Type B pancreatic cell (in vitro differentiated cells): ENCODE results near the gene B3GAT3. TPM values are rescaled to one million over a fixed set of nuclear protein-coding genes. Genes with fewer than 3 reads are reported as not detected.
"Not testable (repeated sequence)": the region's sequence is repeated elsewhere in the genome, so short reads cannot be mapped to it uniquely, and the experiment has no call there.

Experiments used
- DNase-seq: peaks from one replicate; pipeline ENCODE4 v3.0.0; 2021; ENCODE audit warnings: mixed read lengths; ENCODE audit not compliant: unreplicated experiment; ENCODE audit errors: extremely low spot score
- H3K27ac Mint-ChIP-seq: 2 replicates; pipeline ENCODE4 v1.8.0; 2021; ENCODE audit warnings: mild to moderate bottlenecking, mixed read lengths
- H3K27me3 Mint-ChIP-seq: 2 replicates; pipeline ENCODE4 v1.8.0; 2021; ENCODE audit warnings: mixed read lengths
- H3K36me3 Mint-ChIP-seq: 2 replicates; pipeline ENCODE4 v1.8.0; 2021; ENCODE audit warnings: mixed read lengths
- H3K4me1 Mint-ChIP-seq: one replicate; pipeline ENCODE4 v1.8.0; 2021; ENCODE audit warnings: mixed read lengths; ENCODE audit not compliant: unreplicated experiment
- H3K4me3 Mint-ChIP-seq: 2 replicates; pipeline ENCODE4 v1.8.0; 2021; ENCODE audit warnings: mild to moderate bottlenecking, mixed read lengths
- H3K9me3 Mint-ChIP-seq: 2 replicates; pipeline ENCODE4 v1.8.0; 2021; ENCODE audit warnings: mixed read lengths
- CTCF ChIP-seq: fragments of 200-600 bp; sonication (generic); conservative IDR thresholded peaks from 2 replicates; pipeline ENCODE4 v1.5.0; 2021; ENCODE audit warnings: antibody characterized with exemption, mild to moderate bottlenecking
- total RNA-seq: library from RNA; stranded (reverse); gene quantifications from 2 replicates; pipeline ENCODE4 v1.2.1, GENCODE V29; 2021; ENCODE audit warnings: low replicate concordance

Gene B3GAT3
- total RNA-seq, 1 donor from 2014 or later, result 50.0 TPM

DNA sequence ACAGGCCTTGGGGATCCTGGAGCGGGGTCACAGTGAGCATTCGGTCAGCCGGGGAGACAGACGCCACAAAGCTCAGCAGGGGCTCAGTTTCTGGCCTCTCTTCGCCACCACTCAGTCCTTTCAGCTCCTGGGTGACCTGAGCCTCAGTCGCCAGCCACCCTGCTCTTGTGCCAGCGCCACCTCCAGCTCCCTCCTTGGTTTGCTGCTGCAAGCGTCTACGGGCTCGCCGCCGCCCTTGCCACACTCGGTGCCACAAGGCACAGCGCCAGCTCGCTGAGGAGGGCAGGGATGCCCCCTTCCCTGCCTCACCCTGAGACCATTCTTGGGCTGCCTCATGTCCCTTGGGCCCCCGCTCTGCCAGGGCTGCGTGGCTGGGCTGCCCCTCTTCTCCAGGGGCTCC, 46.6 kb downstream of the B3GAT3 start:
- peak overlapping the region; percentile 99 for H3K27ac Mint-ChIP-seq
- DNase-seq, result no peak
- H3K4me1 Mint-ChIP-seq, result peaks cover 31% of the 10 kb centered on the region
- no peaks in the 10 kb centered on the region for H3K9me3 Mint-ChIP-seq
- no peak for TF ChIP-seq CTCF
- H3K36me3 Mint-ChIP-seq, result peaks cover 32% of the 10 kb centered on the region
- H3K27me3 Mint-ChIP-seq, result no peaks in the 10 kb centered on the region
- peak overlapping the region; percentile 98 for H3K4me3 Mint-ChIP-seq

- Mint-ChIP-seq H3K9me3 (no peaks in the 10 kb centered on the region), H3K4me1 (peaks cover 34% of the 10 kb centered on the region), H3K4me3 (peak overlapping the region; percentile 98), H3K27me3 (no peaks in the 10 kb centered on the region), H3K36me3 (peaks cover 36% of the 10 kb centered on the region), H3K27ac (peak overlapping the region; percentile 99)
- no peak for TF ChIP-seq CTCF
- DNase-seq, result no peak
Observed at GRCh38 chr11:62574363-62575071, 47.3 kb downstream of the B3GAT3 start.

- DNase-seq, result peak; percentile 98
- Mint-ChIP-seq H3K4me3 (peak within 1 kb of the TSS; percentile 98), H3K9me3 (no peaks in the 10 kb centered on the region), H3K36me3 (peaks cover 37% of the 10 kb centered on the region), H3K27ac (peak within 1 kb of the TSS; percentile 99), H3K4me1 (peaks cover 36% of the 10 kb centered on the region), H3K27me3 (no peaks in the 10 kb centered on the region)
- no peak for TF ChIP-seq CTCF
Observed at GRCh38 chr11:62573592-62574362, 48.0 kb downstream of the B3GAT3 start, which contains the start of gene EEF1G. EEF1G (minus strand) TSS chr11:62573891; CDS start chr11:62573842, 49 bp downstream.

GRCh38 chr11:62573006-62573591, 48.7 kb downstream of the B3GAT3 start:
- Mint-ChIP-seq H3K36me3 (peaks cover 37% of the 10 kb centered on the region), H3K27me3 (no peaks in the 10 kb centered on the region), H3K9me3 (no peaks in the 10 kb centered on the region), H3K27ac (peak overlapping the region; percentile 99), H3K4me1 (peaks cover 36% of the 10 kb centered on the region), H3K4me3 (peak overlapping the region; percentile 98)
- no peak for TF ChIP-seq CTCF
- DNase-seq, result no peak

DNA sequence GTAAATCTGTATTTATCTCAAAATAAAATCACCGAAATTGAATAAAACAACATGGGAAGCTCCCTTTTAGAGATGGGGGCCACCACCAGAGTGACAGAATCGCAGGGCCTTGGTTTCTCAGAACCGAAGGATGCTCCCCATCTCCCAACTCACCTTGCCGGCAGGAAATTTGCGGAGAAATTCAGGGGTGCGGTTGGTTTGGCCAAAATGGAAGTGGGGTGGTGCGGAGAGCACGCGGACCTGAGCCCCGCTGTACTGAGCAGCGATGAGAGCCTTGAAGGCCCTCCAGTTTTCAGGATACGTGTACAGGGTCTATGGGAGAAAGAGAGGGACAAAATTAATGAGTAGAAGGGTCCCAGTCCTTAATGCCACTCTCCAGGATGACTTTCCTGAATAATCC, 49.4 kb downstream of the B3GAT3 start:
- no peak for DNase-seq
- Mint-ChIP-seq H3K36me3 (peaks cover 38% of the 10 kb centered on the region), H3K4me1 (peaks cover 36% of the 10 kb centered on the region), H3K27me3 (no peaks in the 10 kb centered on the region), H3K9me3 (no peaks in the 10 kb centered on the region), H3K27ac (peak overlapping the region; percentile 99), H3K4me3 (peak overlapping the region; percentile 98)
- TF ChIP-seq CTCF, result no peak

DNA sequence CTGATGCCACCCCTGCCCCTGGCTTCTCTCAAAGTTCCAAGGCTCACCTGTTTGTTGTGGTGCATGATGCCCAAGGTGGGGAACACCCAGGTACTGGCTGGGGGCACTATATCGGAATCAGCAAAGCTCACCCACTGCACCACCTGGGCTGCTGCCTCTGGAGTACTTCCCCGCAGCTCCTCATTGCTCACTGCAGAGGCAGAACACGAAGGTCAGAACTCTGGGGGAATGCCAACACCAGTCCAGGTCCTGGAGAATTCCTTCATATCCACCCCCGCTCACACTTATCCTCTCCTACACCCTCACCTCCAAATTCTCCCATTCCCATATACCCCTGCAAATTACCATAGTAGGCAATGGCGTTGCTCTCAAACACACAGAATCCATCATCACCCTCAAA, 50.3 kb downstream of the B3GAT3 start:
- H3K9me3 Mint-ChIP-seq, H3K27ac Mint-ChIP-seq, H3K27me3 Mint-ChIP-seq, DNase-seq: not testable (repeated sequence)
- Mint-ChIP-seq H3K4me3 (peak overlapping the region; percentile 65), H3K4me1 (peaks cover 36% of the 10 kb centered on the region), H3K36me3 (peaks cover 41% of the 10 kb centered on the region)

DNA sequence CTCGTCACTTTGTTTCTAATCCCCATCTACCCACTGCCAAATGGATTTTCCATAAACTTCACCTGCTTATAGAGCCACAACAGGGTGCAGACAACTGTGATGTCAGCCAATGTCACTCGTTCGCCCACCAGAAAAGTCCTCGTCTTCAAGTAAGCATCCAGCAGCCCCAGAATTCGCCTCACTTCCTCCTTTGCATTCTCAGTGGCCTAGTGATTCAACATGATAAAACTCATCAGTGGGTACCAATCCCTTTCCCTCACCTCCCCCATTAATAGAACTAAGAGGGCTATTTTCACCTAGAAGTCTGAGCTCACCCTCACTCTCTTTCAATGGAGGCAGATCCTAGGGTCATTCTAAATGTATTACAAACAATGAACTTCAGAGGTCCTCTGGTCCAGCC, 50.9 kb downstream of the B3GAT3 start:
- H3K4me1 Mint-ChIP-seq, result peaks cover 36% of the 10 kb centered on the region
- not testable (repeated sequence) for DNase-seq, H3K27me3 Mint-ChIP-seq, H3K9me3 Mint-ChIP-seq
- peak overlapping the region; percentile 65 for H3K4me3 Mint-ChIP-seq
- peaks cover 44% of the 10 kb centered on the region for H3K36me3 Mint-ChIP-seq
- peak overlapping the region; percentile 33 for H3K27ac Mint-ChIP-seq
